Fibroblast of the aortic adventitia (primary cell): ENCODE data around the gene HPDL. TPM values are rescaled to one million over a fixed set of nuclear protein-coding genes. Genes with fewer than 3 reads are reported as not detected.

Experiments used
- DNase-seq: peaks from one replicate; pipeline ENCODE4 v3.0.0-alpha.2; 2010; ENCODE audit warnings: low read depth
- H3K4me3 ChIP-seq: 2 replicates; pipeline ENCODE4 v1.5.1; 2011; ENCODE audit warnings: low read depth, mild to moderate bottlenecking, control low read depth, low read length, moderate library complexity
- total RNA-seq: library from RNA; depleted of rRNA; stranded (reverse); fragments of >200 nt; gene quantifications from 2 replicates; pipeline ENCODE4 v1.2.3, GENCODE V29; 2012; ENCODE audit warnings: low replicate concordance
- TF ChIP-seq, protein P1 (sequence below): IDR thresholded peaks from 2 replicates; pipeline ENCODE4 v1.5.1; 2011; ENCODE audit warnings: mild to moderate bottlenecking, low read length, control low read depth, inconsistent platforms; ENCODE audit not compliant: insufficient read depth

The HPDL gene
- total RNA-seq, 1 donor: 1.4 TPM

DNA sequence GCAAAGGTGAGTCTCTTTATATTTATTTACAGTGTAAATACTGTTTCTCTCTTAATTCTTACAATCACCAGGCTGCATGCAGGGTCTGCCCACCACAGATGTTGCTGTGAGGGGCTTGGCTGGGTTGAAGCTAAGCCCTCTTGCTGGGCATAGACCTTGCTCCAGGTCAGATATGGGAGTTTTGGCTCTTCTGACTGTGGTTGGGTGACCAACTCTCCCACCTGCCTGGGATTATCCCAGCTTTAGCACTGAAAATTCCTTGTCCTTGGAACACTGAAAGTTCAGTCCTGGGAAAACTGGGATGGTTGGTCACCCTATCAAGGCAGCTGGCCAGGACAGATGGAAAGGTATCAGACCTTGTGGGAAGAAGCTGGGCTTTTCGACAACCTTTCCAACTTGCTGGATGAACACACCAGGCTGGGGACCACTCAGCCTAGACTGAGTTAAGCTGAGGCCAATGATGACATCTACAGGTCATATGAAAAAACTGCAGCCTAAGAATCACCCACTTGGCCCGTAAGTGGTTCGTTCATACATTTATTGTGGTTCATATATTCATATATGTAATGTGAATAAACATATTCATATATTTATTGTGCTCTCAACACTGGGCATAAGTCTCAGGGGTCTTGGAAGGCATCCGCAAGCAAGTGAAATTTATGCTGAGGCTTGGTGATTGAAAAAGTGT lies 26.6 kb upstream of the HPDL start:
- DNase-seq: peak; percentile 90

DNA sequence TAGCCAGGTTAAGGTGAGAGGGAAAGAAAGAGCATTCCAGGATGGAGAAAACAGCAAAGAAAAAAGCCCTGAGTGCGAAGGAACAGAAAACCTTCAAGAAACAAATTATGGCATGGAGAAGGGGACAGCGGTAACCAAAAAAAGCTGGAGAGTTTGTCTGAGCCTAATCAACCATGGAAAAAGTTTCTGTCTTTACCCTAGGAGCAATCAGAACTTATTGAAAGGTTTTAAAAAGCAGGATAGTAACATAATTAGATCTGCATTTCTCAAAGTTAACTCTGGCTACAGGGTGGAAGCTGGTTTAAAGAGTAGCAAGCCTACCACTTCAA lies 26.1 kb upstream of the HPDL start:
- TF ChIP-seq, protein P1, sequence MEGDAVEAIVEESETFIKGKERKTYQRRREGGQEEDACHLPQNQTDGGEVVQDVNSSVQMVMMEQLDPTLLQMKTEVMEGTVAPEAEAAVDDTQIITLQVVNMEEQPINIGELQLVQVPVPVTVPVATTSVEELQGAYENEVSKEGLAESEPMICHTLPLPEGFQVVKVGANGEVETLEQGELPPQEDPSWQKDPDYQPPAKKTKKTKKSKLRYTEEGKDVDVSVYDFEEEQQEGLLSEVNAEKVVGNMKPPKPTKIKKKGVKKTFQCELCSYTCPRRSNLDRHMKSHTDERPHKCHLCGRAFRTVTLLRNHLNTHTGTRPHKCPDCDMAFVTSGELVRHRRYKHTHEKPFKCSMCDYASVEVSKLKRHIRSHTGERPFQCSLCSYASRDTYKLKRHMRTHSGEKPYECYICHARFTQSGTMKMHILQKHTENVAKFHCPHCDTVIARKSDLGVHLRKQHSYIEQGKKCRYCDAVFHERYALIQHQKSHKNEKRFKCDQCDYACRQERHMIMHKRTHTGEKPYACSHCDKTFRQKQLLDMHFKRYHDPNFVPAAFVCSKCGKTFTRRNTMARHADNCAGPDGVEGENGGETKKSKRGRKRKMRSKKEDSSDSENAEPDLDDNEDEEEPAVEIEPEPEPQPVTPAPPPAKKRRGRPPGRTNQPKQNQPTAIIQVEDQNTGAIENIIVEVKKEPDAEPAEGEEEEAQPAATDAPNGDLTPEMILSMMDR: no peak
- no peak for DNase-seq
- H3K4me3 ChIP-seq: no peak overlapping the region

More for the DNA sequence above, 26.6 kb upstream of the HPDL start:
- no peak overlapping the region for H3K4me3 ChIP-seq
- TF ChIP-seq, protein P1: peak; percentile 75

DNA sequence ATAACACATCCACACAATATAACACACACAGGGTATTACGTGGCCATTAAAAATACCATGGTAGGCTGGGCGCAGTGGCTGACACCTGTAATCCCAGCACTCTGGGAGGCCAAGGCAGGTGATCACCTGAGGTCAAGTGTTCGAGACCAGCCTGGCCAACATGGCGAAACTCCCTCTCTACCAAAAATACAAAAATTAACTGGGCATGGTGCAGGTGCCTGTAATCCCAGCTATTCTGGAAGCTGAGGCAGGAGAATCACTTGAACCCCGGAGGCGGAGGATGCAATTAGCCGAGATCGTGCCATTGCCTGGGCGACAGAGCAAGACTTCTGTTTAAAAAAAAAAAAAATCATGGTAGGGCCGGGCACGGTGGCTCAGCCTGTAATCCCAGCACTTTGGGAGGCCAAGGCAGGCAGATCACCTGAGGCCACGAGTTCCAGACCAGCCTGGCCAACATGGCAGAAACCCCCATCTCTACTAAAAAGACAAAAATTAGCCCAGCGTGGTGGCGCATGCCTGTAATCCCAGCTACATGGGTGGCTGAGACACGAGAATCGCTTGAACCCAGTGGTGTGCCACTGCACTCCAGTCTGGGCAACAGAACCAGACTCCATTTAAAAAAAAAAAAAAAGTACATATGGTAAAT lies 24.1 kb upstream of the HPDL start:
- TF ChIP-seq, protein P1: no peak
- peak overlapping the region; percentile 68 for H3K4me3 ChIP-seq
- no peak for DNase-seq

DNA sequence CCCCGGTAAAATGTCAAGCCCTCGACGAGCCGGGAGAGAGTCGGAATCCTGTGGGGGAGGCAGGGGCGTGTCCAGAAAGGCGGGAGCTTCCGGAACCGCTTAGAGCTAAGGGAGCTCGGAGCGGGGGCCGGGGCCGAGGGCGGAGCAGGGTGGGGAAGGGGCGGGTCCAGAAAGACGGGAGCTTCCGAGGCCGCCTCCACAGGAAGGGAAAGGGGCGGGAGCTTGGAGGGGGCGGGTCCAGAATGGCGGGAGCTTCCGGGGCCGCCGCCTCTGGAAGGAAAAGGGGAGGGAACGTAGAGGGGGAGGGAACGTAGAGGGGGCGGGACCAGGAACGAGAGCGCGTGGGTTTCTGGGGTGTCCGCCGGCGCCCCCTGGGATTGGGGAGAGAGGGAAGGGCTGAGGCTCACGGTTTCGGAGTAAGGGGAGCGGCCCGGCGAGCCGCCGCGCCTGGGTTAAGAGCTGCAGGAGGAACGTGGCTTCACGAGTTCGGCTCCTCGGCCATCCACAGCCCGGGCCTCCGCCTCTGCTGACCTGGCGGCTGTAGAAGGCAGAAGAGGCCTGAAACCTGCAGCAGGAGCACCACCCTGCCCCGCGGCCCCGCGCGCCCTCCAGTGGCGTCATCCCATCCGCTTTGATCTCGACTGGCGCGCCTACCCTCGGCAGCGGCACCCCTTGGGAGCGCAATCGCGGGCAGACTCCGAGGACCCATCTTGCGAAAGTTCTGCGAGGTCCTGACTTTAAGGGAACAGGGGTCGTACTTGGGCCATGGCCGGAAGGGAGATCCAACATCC lies 23.0 kb upstream of the HPDL start:
- H3K4me3 ChIP-seq: peak overlapping the region; percentile 78
- TF ChIP-seq, protein P1: peak; percentile 62
- peak; percentile 96 for DNase-seq

DNA sequence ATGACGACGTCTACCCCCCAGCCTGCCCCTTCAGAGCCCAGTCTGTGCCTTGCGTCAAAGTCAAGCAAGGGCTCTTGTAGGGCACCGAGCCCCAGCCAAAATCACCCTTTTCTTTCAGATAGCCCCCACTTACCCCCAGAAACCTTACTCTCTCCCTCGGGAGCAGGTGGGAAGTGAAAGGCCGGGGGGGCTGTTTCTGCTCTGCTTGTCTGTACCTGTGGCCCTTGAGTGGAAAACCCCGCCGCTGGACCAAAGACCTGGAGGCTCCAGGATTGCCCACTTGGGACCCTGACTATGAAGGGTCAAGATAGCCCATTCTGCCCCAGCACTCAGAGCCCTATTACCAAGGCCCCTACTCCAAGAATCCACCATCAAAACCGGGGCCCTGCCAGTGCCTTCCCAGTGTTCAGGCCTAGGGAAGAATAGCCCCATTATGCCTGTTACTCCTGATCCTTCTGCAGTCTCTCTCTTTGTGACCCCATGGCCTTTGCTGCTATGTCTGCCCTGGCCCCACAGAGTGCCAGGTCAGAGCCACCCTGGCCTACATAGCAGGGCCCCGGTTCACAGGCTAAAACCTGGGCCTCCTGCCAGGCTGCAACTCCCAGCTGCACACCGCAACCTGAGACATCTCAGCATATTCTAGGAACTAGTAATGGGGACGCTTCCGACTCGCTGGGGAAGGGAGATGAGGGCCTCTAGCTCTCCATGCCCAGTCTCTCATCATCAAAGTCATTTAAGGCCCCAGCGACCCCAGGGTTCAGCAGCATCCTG lies 22.2 kb upstream of the HPDL start:
- TF ChIP-seq, protein P1: no peak
- DNase-seq: no peak
- peak overlapping the region; percentile 78 for H3K4me3 ChIP-seq

DNA sequence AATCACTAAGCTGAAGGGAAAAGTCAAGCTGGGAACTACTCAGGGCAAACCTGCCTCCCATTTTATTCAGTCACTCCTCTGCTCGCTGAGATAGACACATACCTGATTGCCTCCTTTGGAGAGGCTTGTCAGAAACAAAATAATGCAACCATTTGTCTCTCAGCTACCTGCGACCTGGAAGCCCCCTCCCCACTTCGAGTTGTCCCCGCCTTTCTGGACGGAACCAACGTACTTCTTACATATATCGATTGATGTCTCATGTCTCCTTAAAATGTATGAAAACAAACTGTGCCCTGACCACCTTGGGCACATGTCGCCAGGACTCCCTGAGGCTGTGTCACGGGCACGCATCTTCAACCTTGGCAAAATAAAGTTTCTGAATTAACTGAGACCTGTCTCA lies 21.5 kb upstream of the HPDL start:
- TF ChIP-seq, protein P1: no peak
- DNase-seq: no peak
- no peak overlapping the region for H3K4me3 ChIP-seq
